Right cardiac atrium (tissue), 5 donors: ENCODE measurements around the gene CAMKMT. TPM values are rescaled to one million over a fixed set of nuclear protein-coding genes. Genes with fewer than 3 reads are reported as not detected.

Source experiments
- ATAC-seq, 2 donors: fragments of 200-7000 bp; cut with Tn5 transposase; one replicate each; pipeline versions ENCODE4 v1.8.0 to v1.9.1; 2020; ENCODE audit warnings: moderate library complexity in 2 of 2, mild to moderate bottlenecking in 1 of 2
- DNase-seq, 3 donors: peaks; one replicate each; pipeline ENCODE4 v3.0.0-alpha.2; 2020
- H3K27ac ChIP-seq: one replicate; pipeline ENCODE4 v1.5.1; 2013; ENCODE audit warnings: mild to moderate bottlenecking, low read length, control low read depth, moderate library complexity
- H3K27me3 ChIP-seq: one replicate; pipeline ENCODE4 v1.6.1; 2013; ENCODE audit not compliant: control insufficient read depth, insufficient read depth
- H3K4me1 ChIP-seq: one replicate; pipeline ENCODE4 v1.6.1; 2013; ENCODE audit warnings: low read length; ENCODE audit not compliant: control insufficient read depth, insufficient read depth
- H3K4me3 ChIP-seq: one replicate; pipeline ENCODE4 v1.5.1; 2013; ENCODE audit warnings: low read length, control low read depth
- H3K9me3 ChIP-seq: one replicate; pipeline ENCODE4 v1.6.1; 2013; ENCODE audit warnings: low read length; ENCODE audit not compliant: control insufficient read depth
- WGBS: extraction: QIAGEN DNeasy Blood & Tissue Kit; methylation state at CpG from one replicate; pipeline ENCODE4 v1.1.7; 2013; 5-methylcytosine and 5-hydroxymethylcytosine counted together
- intact Hi-C, 4 donors: fragments of 100-400 bp; cut with DNase I; formaldehyde crosslinking; loops; one replicate each; pipeline versions ENCODE4 v1.11.0 to v1.14.0; 2022 to 2023
- long read RNA-seq, 4 donors: library from polyadenylated mRNA; unstranded; transcript quantifications; one replicate each; pipeline ENCODE4 v2.0.0, GENCODE V29; 2020 to 2021
- polyA plus RNA-seq: library from polyadenylated mRNA; stranded (reverse); fragments of 200-250 nt; gene quantifications from one replicate; pipeline ENCODE4 v1.2.3, GENCODE V29; 2013
- total RNA-seq, 4 donors: library from RNA; stranded (reverse); fragmentation: NEBNext Ultra II Directional; extraction: Animal tissue kit (Norgen Biotek cat#: 25700); gene quantifications; one replicate each; pipeline ENCODE4 v1.2.1, GENCODE V29; 2021
- donor health status: healthy with polysubstance abuse.
- donor health status: DM: no; HTN: yes; CAD: no.
- donor health status: DM: no; HTN: no; CAD: no.
- donor health status: DM: no; HTN: yes; CAD: no; lungs with severe emphysema.
- donor health status: DM: yes; HTN: yes; CAD: no.

The CAMKMT gene
- total RNA-seq (1 to 10 TPM; 5.4 to 6.3 (median 5.8) TPM), polyA plus RNA-seq (4.6 TPM)
- long read RNA-seq, donor 1, partial matches to known transcripts, result 0 of 3 reads
- long read RNA-seq, donor 1, other reads (novel, unspliced or antisense), result 3 of 3 reads
- long read RNA-seq, donor 2, partial matches to known transcripts, result 0 of 2 reads
- long read RNA-seq, donor 2, other reads (novel, unspliced or antisense), result 2 of 2 reads
- long read RNA-seq, donor 3, result 0 reads
- long read RNA-seq, donor 4, result 0 reads

DNA sequence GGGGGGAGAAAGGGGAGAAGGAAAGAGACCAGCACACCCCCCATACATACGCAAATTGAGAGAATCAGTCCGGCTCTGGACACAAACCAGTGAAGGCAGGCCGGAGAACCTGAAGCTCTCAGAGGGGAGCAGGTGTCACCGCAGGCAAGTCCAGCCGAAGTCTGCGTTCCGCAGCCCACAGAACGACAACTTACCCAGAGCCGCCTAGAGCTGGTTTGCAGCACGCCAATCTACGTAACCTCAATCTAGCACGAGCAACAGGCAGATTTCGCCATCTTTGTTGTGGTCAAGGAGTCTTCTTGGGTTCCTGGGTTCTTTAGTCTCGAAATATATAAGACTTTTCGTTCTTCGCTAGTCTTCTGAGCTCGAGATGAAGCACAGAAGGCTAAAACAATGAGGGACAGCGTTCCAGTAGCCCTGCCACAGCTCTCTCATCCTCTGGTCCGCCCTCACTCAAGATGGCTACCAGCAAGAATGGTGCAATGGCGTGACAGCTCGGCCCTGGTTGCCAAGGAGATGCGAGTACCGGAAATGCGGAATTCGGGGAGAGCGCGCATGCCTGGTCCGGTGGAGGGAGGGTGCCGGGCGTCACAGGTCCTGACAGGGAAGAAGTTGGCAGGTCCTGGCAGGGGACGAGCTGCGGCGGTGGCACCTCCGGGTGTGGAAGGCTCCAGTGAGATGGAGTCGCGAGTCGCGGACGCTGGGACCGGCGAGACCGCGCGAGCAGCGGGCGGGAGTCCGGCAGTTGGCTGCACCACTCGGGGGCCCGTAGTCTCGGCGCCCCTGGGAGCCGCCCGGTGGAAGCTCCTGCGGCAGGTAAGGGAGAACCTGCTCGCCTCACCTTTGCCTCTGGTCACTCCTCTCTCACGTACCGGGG is at the start of gene CAMKMT, which contains the start of gene PREPL:
CAMKMT (plus strand) TSS at position 618 of the 877 bp plus-strand sequence.
PREPL (minus strand) TSS at position 165 of the 877 bp plus-strand sequence. CDS start 15,152 bp downstream, outside the sequence.
- intact Hi-C loops, result no loop called here
- peak; percentile 98 to 99 (median 99) for DNase-seq
- peak; percentile 97 for ATAC-seq
- H3K4me1 ChIP-seq, result peaks cover 2% of the 10 kb centered on the region
- H3K27me3 ChIP-seq, result no peaks in the 10 kb centered on the region
- H3K9me3 ChIP-seq, result no peaks in the 10 kb centered on the region
- peak within 1 kb of the TSS; percentile 79 for H3K4me3 ChIP-seq
- peak within 1 kb of the TSS; percentile 81 for H3K27ac ChIP-seq
- under 1% methylated on average over 57 of the region's 57 CpGs for WGBS

GRCh38 chr2:44314362-44314761 is 47.4 kb upstream of the CAMKMT start:
- Histone ChIP-seq H3K4me1 (no peaks in the 10 kb centered on the region), H3K27ac (no peak overlapping the region), H3K4me3 (no peak overlapping the region), H3K27me3 (no peaks in the 10 kb centered on the region), H3K9me3 (peaks cover 3% of the 10 kb centered on the region)
- intact Hi-C loops, result no loop called here
- ATAC-seq (no peak), DNase-seq (no peak)

- Histone ChIP-seq H3K4me3 (no peak overlapping the region), H3K27me3 (no peaks in the 10 kb centered on the region), H3K9me3 (no peaks in the 10 kb centered on the region), H3K27ac (no peak overlapping the region), H3K4me1 (no peaks in the 10 kb centered on the region)
- intact Hi-C loops, result no loop called here
- ATAC-seq (no peak), DNase-seq (no peak)
These were observed 45.8 kb upstream of the CAMKMT start for GRCh38 chr2:44315945-44316344.

GRCh38 chr2:44320832-44321231 is 40.9 kb upstream of the CAMKMT start:
- Histone ChIP-seq H3K27ac (no peak overlapping the region), H3K27me3 (no peaks in the 10 kb centered on the region), H3K9me3 (no peaks in the 10 kb centered on the region), H3K4me1 (peaks cover 3% of the 10 kb centered on the region), H3K4me3 (no peak overlapping the region)
- ATAC-seq (no peak), DNase-seq (no peak)
- 74% methylated on average over 1 of the region's 1 CpG for WGBS
- intact Hi-C loops, result no loop called here

DNA sequence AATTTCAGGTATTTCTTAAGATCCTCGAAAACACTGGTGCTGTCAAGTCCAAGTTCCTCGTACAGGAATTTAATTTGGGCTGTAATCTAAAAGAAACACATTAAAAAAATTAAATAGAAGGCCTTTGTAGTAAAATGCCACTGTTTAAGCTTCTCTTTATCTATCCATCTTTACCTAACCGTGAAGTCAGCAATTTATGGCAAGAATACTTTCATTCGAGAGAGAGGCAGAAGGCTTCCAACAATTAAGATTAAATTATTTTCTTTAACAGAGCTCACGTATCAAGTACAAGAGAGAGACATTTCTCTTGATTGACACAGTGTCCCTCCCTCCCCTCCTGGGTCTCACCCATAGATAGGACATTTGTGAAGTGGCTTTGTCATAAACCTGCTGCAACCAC is 40.4 kb upstream of the CAMKMT start:
- 77% methylated on average over 5 of the region's 5 CpGs for WGBS
- intact Hi-C loops, result no loop called here

DNA sequence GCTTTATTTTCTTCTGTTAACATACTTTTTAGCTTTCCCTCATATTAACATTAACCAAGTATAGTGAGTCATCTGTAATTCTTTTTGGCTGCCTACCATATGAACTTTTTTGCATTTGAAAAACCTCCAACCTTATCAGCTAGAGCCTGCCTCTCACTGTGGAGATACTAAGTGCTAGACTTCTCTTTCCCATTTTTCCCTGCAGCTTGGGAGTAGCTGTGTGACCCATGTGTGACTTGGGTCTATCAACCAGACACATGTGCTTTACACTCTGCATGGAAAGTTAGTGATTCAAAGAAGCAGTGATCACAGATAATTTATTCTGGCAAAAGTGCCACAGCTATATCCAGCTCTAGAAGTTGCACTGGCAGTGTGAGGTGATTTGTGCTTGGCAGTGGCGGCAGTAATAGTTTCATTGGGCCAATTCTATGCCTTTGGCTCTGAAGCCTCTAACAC is 36.7 kb upstream of the CAMKMT start:
- peak overlapping the region; percentile 76 for H3K27ac ChIP-seq
- peak in 2 of 3 donors; percentile 25 to 49 for DNase-seq
- H3K27me3 ChIP-seq, result no peaks in the 10 kb centered on the region
- 43% methylated on average over 1 of the region's 1 CpG for WGBS
- intact Hi-C loops, result no loop called here
- H3K4me1 ChIP-seq, result peaks cover 6% of the 10 kb centered on the region
- no peaks in the 10 kb centered on the region for H3K9me3 ChIP-seq
- H3K4me3 ChIP-seq, result no peak overlapping the region
- ATAC-seq, result peak; percentile 94 to 96

More for the DNA sequence above, 40.4 kb upstream of the CAMKMT start:
- Histone ChIP-seq H3K27me3 (no peaks in the 10 kb centered on the region), H3K9me3 (no peaks in the 10 kb centered on the region), H3K4me1 (peaks cover 4% of the 10 kb centered on the region), H3K27ac (no peak overlapping the region), H3K4me3 (no peak overlapping the region)
- DNase-seq (no peak), ATAC-seq (no peak)

DNA sequence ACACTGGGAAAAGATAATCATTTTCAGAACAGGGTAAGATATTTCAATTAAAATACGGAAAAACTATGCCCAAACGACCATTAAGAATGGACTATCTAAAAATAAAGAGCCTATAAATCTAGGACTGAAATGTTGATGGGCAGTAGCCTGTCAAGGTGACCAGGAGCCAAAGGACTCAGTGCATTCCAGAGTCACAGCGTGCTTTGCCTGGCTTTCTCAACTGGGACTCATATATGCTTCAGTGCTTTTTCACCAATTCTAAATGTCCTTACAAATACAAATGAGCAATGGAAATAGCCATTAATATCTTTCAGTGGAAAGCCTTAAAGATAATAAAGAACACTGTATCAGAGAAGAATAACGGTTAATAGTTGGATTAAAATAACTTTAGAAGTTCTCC is 35.9 kb upstream of the CAMKMT start:
- DNase-seq (no peak), ATAC-seq (peak in 1 of 2 donors; percentile 40)
- no peaks in the 10 kb centered on the region for H3K9me3 ChIP-seq
- H3K4me1 ChIP-seq, result peaks cover 6% of the 10 kb centered on the region
- intact Hi-C loops, result no loop called here
- H3K27ac ChIP-seq, result no peak overlapping the region
- no peak overlapping the region for H3K4me3 ChIP-seq
- WGBS, result 64% methylated on average over 4 of the region's 4 CpGs
- no peaks in the 10 kb centered on the region for H3K27me3 ChIP-seq

DNA sequence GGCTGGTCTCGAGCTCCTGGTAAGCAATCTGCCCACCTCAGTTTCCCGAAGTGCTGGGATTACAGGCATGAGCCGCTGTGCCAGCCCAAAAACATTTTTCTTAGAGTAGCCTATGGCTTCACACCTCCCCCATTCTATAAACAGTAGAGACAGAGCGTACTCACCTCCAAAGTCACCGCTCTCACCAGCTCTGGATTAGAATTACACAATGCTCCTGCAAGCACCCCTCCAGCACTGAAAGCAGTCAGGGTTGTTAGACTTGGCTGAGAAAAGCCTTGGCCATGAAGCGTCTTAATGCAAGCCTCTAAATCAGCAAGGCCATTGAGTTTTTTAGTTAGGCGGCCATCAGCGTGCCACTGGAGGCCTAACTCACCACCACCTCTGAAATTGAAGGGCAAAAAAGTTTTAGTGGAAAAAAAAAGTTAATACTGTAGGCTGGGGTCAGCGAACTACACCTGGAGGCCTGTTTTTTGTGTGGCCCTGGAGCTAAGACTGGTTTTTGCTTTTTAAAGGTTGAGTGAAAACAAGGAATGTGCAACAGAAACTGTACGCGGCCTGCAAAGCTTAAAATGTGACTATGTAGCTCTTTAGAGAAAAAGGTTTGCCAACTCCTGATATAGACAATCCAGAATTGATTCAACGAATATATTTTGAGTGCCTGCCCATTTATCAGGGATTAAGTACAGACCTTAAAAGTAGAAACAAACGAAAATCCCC is 35.0 kb upstream of the CAMKMT start:
- 79% methylated on average over 13 of the region's 13 CpGs for WGBS
- intact Hi-C loops, result no loop called here
- H3K9me3 ChIP-seq, result no peaks in the 10 kb centered on the region
- peaks cover 6% of the 10 kb centered on the region for H3K4me1 ChIP-seq
- H3K27me3 ChIP-seq, result no peaks in the 10 kb centered on the region
- H3K4me3 ChIP-seq, result no peak overlapping the region
- peak overlapping the region; percentile 52 for H3K27ac ChIP-seq
- no peak for DNase-seq
- ATAC-seq, result peak; percentile 27 to 50

GRCh38 chr2:44328750-44329149 is 33.0 kb upstream of the CAMKMT start:
- no peak overlapping the region for H3K4me3 ChIP-seq
- intact Hi-C loops, result no loop called here
- no peaks in the 10 kb centered on the region for H3K9me3 ChIP-seq
- WGBS, result 96% methylated on average over 2 of the region's 2 CpGs
- H3K27me3 ChIP-seq, result no peaks in the 10 kb centered on the region
- no peak overlapping the region for H3K27ac ChIP-seq
- peaks cover 6% of the 10 kb centered on the region for H3K4me1 ChIP-seq
- no peak for DNase-seq
- no peak for ATAC-seq

GRCh38 chr2:44329343-44329742 is 32.4 kb upstream of the CAMKMT start:
- 93% methylated on average over 2 of the region's 2 CpGs for whole genome bisulfite sequencing
- Histone ChIP-seq H3K27ac (no peak overlapping the region), H3K4me1 (peaks cover 6% of the 10 kb centered on the region), H3K9me3 (no peaks in the 10 kb centered on the region), H3K4me3 (no peak overlapping the region), H3K27me3 (no peaks in the 10 kb centered on the region)
- no peak for DNase-seq
- no peak for ATAC-seq
- intact Hi-C loops, result no loop called here

GRCh38 chr2:44330801-44331200 is 30.9 kb upstream of the CAMKMT start:
- Histone ChIP-seq H3K9me3 (no peaks in the 10 kb centered on the region), H3K4me1 (peaks cover 3% of the 10 kb centered on the region), H3K27me3 (no peaks in the 10 kb centered on the region), H3K27ac (no peak overlapping the region), H3K4me3 (no peak overlapping the region)
- DNase-seq, result no peak
- WGBS, result 98% methylated on average over 1 of the region's 1 CpG
- intact Hi-C loops, result no loop called here
- no peak for ATAC-seq
